CD8-positive, alpha-beta memory T cell (primary cell): Measurements from ENCODE around the gene PROB1. TPM values are rescaled to one million over a fixed set of nuclear protein-coding genes. Genes with fewer than 3 reads are reported as not detected.

ENCODE experiments used
- CTCF ChIA-PET: fragments of 350-600 bp; sonication (Branson Sonifier 250); formaldehyde crosslinking; loops from one replicate; lab custom pipeline; 2021; ENCODE audit warnings: antibody characterized with exemption; lab: Charles Lee
- POLR2A ChIA-PET: fragments of 350-600 bp; sonication (Branson Sonifier 250); formaldehyde crosslinking; loops from one replicate; lab custom pipeline; 2021; ENCODE audit warnings: antibody characterized with exemption; lab: Charles Lee
- DNase-seq, 5 donors: peaks; one replicate each; pipeline versions ENCODE4 v3.0.0 to v3.0.0-alpha.2; 2020 to 2022; ENCODE audit warnings: mixed read lengths in 1 of 5
- H3K27ac ChIP-seq: one replicate; pipeline ENCODE4 v1.7.0; 2013; ENCODE audit warnings: low read depth, mild to moderate bottlenecking, low read length, moderate library complexity
- H3K27me3 ChIP-seq: 2 replicates; pipeline ENCODE4 v1.7.0; 2013; ENCODE audit warnings: low read length, mild to moderate bottlenecking; ENCODE audit not compliant: insufficient read depth, poor library complexity, severe bottlenecking
- H3K36me3 ChIP-seq: 2 replicates; pipeline ENCODE4 v1.7.0; 2013; ENCODE audit warnings: mild to moderate bottlenecking, low read length, moderate library complexity; ENCODE audit not compliant: insufficient read depth
- H3K4me1 ChIP-seq: 2 replicates; pipeline ENCODE4 v1.7.0; 2013; ENCODE audit warnings: mild to moderate bottlenecking, low read length, moderate library complexity; ENCODE audit not compliant: insufficient read depth
- H3K4me3 ChIP-seq: 2 replicates; pipeline ENCODE4 v1.7.0; 2013; ENCODE audit warnings: mild to moderate bottlenecking, low read length
- H3K9me3 ChIP-seq: 2 replicates; pipeline ENCODE4 v1.7.0; 2013; ENCODE audit warnings: mild to moderate bottlenecking, low read length
- H3K27ac Mint-ChIP-seq, 8 donors: one replicate each; pipeline ENCODE4 v1.8.0; 2020 to 2021; ENCODE audit warnings: mixed read lengths in 8 of 8, mild to moderate bottlenecking in 6 of 8, inconsistent platforms in 3 of 8, moderate library complexity in 3 of 8
- H3K27me3 Mint-ChIP-seq, 2 donors: one replicate each; pipeline ENCODE4 v1.8.0; 2020 to 2021; ENCODE audit warnings: mixed read lengths in 2 of 2, mild to moderate bottlenecking in 1 of 2, moderate library complexity in 1 of 2
- H3K36me3 Mint-ChIP-seq, 3 donors: one replicate each; pipeline ENCODE4 v1.8.0; 2020 to 2021; ENCODE audit warnings: mixed read lengths in 3 of 3, inconsistent platforms in 1 of 3, mild to moderate bottlenecking in 1 of 3
- H3K4me1 Mint-ChIP-seq, 3 donors: one replicate each; pipeline ENCODE4 v1.8.0; 2020 to 2021; ENCODE audit warnings: mixed read lengths in 3 of 3, inconsistent platforms in 1 of 3, mild to moderate bottlenecking in 1 of 3
- H3K4me3 Mint-ChIP-seq, 7 donors: one replicate each; pipeline ENCODE4 v1.8.0; 2020 to 2021; ENCODE audit warnings: mixed read lengths in 7 of 7, mild to moderate bottlenecking in 6 of 7, moderate library complexity in 4 of 7, inconsistent platforms in 2 of 7
- H3K9me3 Mint-ChIP-seq, 5 donors: one replicate each; pipeline ENCODE4 v1.8.0; 2020 to 2022; ENCODE audit warnings: mixed read lengths in 5 of 5, mild to moderate bottlenecking in 3 of 5, moderate library complexity in 2 of 5, inconsistent platforms in 1 of 5
- polyA plus RNA-seq: library from polyadenylated mRNA; unstranded; fragments of 300-500 nt; fragmentation: Illumina TruSeq; gene quantifications from one replicate; pipeline ENCODE4 v1.2.3, GENCODE V29; 2021
- total RNA-seq, 2 experiments: library from RNA; stranded (reverse); gene quantifications; one replicate each; pipeline ENCODE4 v1.2.3, GENCODE V29; 2021

PROB1 gene
- total and polyA plus RNA-seq, 3 experiments from 2014 or later: 0.72 to 7.2 (median 6.7) TPM

DNA sequence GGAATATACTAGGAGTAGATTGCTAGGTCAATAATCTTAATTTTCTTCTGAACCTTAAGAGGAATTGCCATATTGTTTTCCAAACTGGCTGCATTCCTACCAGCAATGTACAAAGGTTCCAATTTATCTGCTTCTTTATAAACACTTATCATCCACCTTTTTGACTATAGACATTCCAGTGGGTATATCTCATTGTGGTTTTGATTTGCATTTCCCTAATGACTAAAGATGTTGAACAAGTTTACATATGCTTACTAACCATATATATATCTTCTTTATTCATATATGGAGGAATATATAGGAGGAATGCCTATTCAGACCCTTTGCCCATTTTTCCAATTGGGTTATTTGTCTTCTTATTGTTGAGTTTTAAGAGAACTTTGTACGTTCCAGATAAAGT lies 36.8 kb upstream of the PROB1 start:
- no peak overlapping the region for H3K27ac Mint-ChIP-seq
- Histone ChIP-seq H3K4me3 (no peak overlapping the region), H3K4me1 (peaks cover 6% of the 10 kb centered on the region), H3K27ac (no peak overlapping the region), H3K27me3 (no peaks in the 10 kb centered on the region), H3K9me3 (no peaks in the 10 kb centered on the region), H3K36me3 (no peaks in the 10 kb centered on the region)
- H3K4me1 Mint-ChIP-seq: peaks cover 4 to 7% (median 7%) of the 10 kb centered on the region in 3 donors
- H3K36me3 Mint-ChIP-seq: peaks cover 0 to 16% (median 4%) of the 10 kb centered on the region in 3 donors
- POLR2A ChIA-PET: no interaction called here
- CTCF ChIA-PET: interaction anchor here (1.1 to 1.4 kb wide), 2 partner anchors 9 to 44 kb away, joined by 3 read pairs; no protein-coding TSS in a partner anchor
- H3K9me3 Mint-ChIP-seq: no peaks in the 10 kb centered on the region
- H3K27me3 Mint-ChIP-seq: no peaks in the 10 kb centered on the region
- H3K4me3 Mint-ChIP-seq: no peak overlapping the region
- DNase-seq: no peak

DNA sequence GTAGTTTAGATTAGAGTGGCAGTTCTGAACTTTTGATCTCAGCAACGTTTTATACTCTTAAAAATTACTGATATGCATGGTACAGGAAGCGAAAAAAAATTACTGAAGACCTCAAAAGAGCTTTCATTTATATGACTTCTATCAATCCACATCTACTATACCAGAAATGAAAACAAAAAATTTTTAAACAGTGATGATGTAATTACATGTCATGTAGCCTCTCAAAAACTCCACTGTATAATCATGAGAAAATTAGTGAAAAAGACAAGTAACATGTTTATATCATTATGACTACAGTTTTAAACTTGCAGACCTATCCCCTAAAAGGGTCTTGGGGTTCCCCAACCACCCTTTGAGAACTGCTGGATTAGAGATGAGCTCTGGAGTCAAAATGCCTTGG lies 35.1 kb upstream of the PROB1 start:
- Mint-ChIP-seq H3K4me3 (no peak overlapping the region), H3K27ac (peak overlapping the region in 2 of 8 donors; percentile 38 to 54), H3K36me3 (peaks cover 0 to 23% (median 4%) of the 10 kb centered on the region in 3 donors), H3K27me3 (no peaks in the 10 kb centered on the region), H3K4me1 (peaks cover 4 to 7% (median 7%) of the 10 kb centered on the region in 3 donors), H3K9me3 (no peaks in the 10 kb centered on the region)
- Histone ChIP-seq H3K9me3 (no peaks in the 10 kb centered on the region), H3K27me3 (no peaks in the 10 kb centered on the region), H3K4me1 (peaks cover 6% of the 10 kb centered on the region), H3K27ac (no peak overlapping the region), H3K36me3 (no peaks in the 10 kb centered on the region), H3K4me3 (no peak overlapping the region)
- ChIA-PET POLR2A (interaction anchor here (0.5 to 0.7 kb wide), 3 partner anchors 11 to 1339 kb away, joined by 3 to 4 read pairs (median 3); no protein-coding TSS in a partner anchor), CTCF (interaction anchor here (0.7 to 1.4 kb wide), 3 partner anchors 9 to 83 kb away, joined by 3 to 4 read pairs (median 3); partner anchors contain the start of gene DNAJC18)
- DNase-seq: peak in 1 of 5 donors; percentile 51

DNA sequence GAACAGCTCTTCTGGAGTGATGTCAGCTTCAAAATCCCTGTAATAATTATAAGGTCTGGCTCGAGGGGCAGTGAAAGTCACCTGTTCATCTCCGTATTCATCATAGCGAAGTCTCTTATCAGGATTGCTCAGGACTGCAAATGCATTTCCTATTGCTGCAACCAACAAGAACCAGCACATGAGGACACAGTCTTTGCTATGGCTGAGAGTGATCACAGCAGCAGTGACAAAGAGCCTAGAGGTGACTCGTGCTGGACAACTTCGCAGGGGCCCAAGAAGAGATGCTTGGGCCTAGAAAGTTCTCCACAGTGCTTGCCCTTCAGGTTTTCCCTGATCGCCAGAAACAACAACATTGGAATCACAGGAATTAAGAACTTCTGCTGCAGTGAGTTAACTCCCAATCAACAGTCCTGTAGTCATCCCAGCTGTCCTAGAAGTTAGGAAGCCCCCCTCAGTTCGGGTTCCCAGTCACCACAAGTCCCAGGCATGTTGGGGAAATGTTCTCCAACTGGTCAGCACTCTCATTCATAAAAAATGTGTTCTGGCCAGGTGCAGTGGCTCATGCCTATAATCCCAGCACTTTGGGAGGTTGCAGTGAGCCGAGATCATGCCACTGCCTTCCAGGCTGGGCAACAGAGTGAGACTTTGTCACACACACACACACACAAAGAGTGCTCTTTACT lies 31.4 kb upstream of the PROB1 start:
- Mint-ChIP-seq H3K9me3 (no peaks in the 10 kb centered on the region), H3K4me1 (peaks cover 6 to 13% (median 10%) of the 10 kb centered on the region in 3 donors), H3K36me3 (peaks cover 5 to 30% (median 15%) of the 10 kb centered on the region in 3 donors), H3K4me3 (no peak overlapping the region), H3K27me3 (no peaks in the 10 kb centered on the region), H3K27ac (peak overlapping the region in 1 of 8 donors; percentile 95)
- ChIA-PET CTCF (interaction anchor here (16.6 kb wide), 1 partner anchor 91 kb away, joined by 414 read pairs; no protein-coding TSS in a partner anchor), POLR2A (no interaction called here)
- no peak overlapping the region for H3K27ac ChIP-seq
- no peak overlapping the region for H3K4me3 ChIP-seq
- no peaks in the 10 kb centered on the region for H3K36me3 ChIP-seq
- no peak for DNase-seq
- peaks cover 6% of the 10 kb centered on the region for H3K4me1 ChIP-seq
- H3K9me3 ChIP-seq: no peaks in the 10 kb centered on the region
- no peaks in the 10 kb centered on the region for H3K27me3 ChIP-seq

DNA sequence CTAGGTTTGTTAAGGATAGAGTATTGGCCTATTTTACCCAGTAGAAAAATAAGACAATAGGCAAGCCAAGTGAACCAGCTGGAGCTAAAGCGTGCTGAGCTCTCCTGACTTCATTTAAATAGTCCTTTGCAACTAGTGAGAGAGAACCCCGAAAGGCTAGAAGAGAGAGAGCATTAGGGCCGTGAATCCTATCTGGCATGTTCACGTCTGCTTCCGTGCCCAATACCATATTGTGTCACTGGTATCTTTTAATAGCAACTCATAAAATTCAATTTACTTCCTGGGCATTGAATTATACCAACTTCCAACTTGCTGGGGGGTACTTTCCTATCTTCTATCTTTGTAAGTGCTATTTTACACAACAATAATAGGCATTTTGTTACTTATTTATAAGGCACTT lies 30.6 kb upstream of the PROB1 start:
- ChIA-PET CTCF (interaction anchor here (1.0 to 16.6 kb wide), 2 partner anchors 11 to 91 kb away, joined by 3 to 414 read pairs; no protein-coding TSS in a partner anchor), POLR2A (no interaction called here)
- Histone ChIP-seq H3K27me3 (no peaks in the 10 kb centered on the region), H3K36me3 (no peaks in the 10 kb centered on the region), H3K27ac (no peak overlapping the region), H3K4me1 (peaks cover 6% of the 10 kb centered on the region), H3K9me3 (no peaks in the 10 kb centered on the region), H3K4me3 (no peak overlapping the region)
- H3K4me1 Mint-ChIP-seq: peaks cover 6 to 13% (median 10%) of the 10 kb centered on the region in 3 donors
- peaks cover 8 to 34% (median 15%) of the 10 kb centered on the region in 3 donors for H3K36me3 Mint-ChIP-seq
- H3K9me3 Mint-ChIP-seq: no peaks in the 10 kb centered on the region
- DNase-seq: no peak
- no peak overlapping the region for H3K4me3 Mint-ChIP-seq
- H3K27ac Mint-ChIP-seq: no peak overlapping the region
- no peaks in the 10 kb centered on the region for H3K27me3 Mint-ChIP-seq

DNA sequence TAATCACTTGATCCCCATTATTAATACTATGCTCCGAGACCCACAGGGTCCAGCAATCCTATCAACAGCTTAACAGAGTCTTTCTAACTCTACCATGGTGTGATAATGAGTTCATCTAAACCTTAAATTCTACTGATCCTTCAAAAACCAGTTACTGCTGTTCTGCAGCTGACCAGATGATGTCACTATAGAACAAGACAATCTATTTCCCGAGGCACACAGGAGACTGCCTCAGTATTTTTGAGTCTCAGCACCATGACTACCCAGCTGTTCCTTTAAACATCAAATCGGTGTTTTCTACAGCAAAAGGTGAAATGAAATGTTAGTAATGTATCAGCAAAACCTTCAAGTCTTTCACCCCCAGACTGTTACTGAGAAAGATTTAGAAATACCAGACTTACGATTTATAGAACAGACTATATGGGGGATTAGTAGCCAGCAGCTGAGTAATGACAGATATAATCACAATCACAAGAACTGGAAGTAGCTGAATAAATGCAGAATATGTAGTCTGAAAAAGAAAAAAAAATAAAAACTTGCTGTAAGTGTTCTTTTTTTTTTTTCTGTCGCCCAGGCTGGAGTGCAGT lies 27.5 kb upstream of the PROB1 start:
- no peak overlapping the region for H3K4me3 ChIP-seq
- no peaks in the 10 kb centered on the region for H3K27me3 ChIP-seq
- Mint-ChIP-seq H3K27me3 (peaks cover 0 to 2% of the 10 kb centered on the region in 2 donors), H3K9me3 (no peaks in the 10 kb centered on the region), H3K27ac (peak overlapping the region in 5 of 8 donors; percentile 44 to 82 (median 56)), H3K36me3 (peaks cover 8 to 48% (median 20%) of the 10 kb centered on the region in 3 donors), H3K4me3 (no peak overlapping the region), H3K4me1 (peaks cover 3 to 6% (median 4%) of the 10 kb centered on the region in 3 donors)
- ChIA-PET POLR2A (interaction anchor here (0.7 to 1.1 kb wide), 5 partner anchors 17 to 95 kb away, joined by 3 to 4 read pairs (median 3); partner anchors contain the start of gene DNAJC18), CTCF (interaction anchor here (0.6 to 16.6 kb wide), 40 partner anchors 9 to 268 kb away, joined by 3 to 414 read pairs (median 4); partner anchors contain the start of genes DNAJC18, SMIM33 and STING1)
- H3K27ac ChIP-seq: no peak overlapping the region
- no peaks in the 10 kb centered on the region for H3K36me3 ChIP-seq
- no peaks in the 10 kb centered on the region for H3K4me1 ChIP-seq
- peak; percentile 6 to 73 (median 66) for DNase-seq
- H3K9me3 ChIP-seq: no peaks in the 10 kb centered on the region

DNA sequence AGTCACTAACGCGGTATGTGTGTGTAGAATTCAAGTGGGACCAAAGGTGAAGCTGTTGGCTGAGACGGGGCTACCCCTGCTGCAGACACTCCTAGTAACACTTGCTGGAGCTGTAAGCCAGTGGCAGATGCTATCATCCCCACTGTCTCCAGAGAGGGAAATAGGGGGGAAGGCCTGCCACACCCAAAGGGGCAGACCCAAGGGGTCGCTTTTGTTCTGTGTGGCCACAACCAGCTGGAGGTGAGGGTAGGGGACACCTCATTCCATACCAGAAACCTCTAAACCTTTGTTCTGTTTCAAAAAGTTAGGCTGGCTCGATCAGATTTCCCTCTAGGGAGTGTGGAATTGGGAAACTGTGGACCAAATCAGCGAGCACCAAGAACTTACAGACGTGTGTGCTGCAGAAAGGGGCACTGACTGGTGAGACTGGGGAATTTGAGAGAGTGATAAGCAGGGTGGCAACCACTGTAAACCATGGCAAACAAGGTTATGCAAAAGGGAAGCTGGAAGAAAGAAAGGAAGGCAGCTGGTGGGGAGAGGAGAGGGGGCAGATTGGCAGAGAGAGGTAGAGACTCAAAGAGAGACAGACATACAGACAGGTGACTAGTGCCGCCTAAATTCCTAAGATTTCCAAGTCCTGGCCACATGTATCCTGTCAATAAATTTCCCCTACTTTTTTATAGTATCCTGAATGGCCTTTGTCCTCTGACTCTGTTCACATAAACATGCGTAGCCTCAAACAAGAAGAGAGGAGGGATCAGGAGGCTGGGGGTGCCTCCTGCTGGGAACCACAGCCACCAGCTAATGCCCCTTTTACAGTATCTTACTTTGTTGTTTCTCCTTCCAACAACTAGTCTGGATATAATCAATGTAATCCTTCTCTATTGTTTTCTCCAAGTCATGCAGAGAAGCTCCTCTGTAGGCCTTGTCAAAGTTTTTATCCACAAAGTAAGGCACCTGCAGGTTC lies 24.6 kb upstream of the PROB1 start:
- no peak overlapping the region for H3K27ac ChIP-seq
- H3K4me1 Mint-ChIP-seq: peaks cover 3 to 6% (median 4%) of the 10 kb centered on the region in 3 donors
- no peaks in the 10 kb centered on the region for H3K9me3 Mint-ChIP-seq
- ChIA-PET CTCF (interaction anchor here (0.7 to 16.6 kb wide), 10 partner anchors 9 to 270 kb away, joined by 3 to 414 read pairs (median 4); partner anchors contain the start of genes SPATA24, STING1 and UBE2D2), POLR2A (no interaction called here)
- H3K27me3 ChIP-seq: no peaks in the 10 kb centered on the region
- no peaks in the 10 kb centered on the region for H3K36me3 ChIP-seq
- peaks cover 8 to 36% (median 17%) of the 10 kb centered on the region in 3 donors for H3K36me3 Mint-ChIP-seq
- no peak overlapping the region for H3K4me3 Mint-ChIP-seq
- no peak for DNase-seq
- H3K4me3 ChIP-seq: no peak overlapping the region
- peaks cover 0 to 2% of the 10 kb centered on the region in 2 donors for H3K27me3 Mint-ChIP-seq
- peak overlapping the region in 1 of 8 donors; percentile 16 for H3K27ac Mint-ChIP-seq
- no peaks in the 10 kb centered on the region for H3K9me3 ChIP-seq
- peaks cover 6% of the 10 kb centered on the region for H3K4me1 ChIP-seq

DNA sequence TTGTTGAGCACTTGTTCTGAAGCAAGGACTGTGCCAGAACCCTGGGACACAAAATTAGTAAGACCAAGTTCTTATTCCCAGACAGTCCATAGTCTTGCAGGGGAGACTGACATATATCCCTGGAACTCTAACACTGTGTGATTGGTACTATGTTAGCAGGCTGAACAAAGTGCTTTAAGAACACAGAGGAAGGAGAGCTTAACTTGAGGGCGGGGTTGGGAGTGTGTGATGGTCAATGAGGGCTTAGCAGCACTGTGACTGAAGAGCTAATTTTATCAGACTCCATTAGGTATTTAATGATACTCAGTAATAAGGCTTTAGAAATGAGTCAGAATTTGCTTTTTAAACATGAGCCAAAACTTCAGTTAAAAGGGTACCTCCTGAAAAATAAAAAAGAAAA lies 23.9 kb upstream of the PROB1 start:
- Mint-ChIP-seq H3K4me1 (peaks cover 3 to 6% (median 4%) of the 10 kb centered on the region in 3 donors), H3K4me3 (no peak overlapping the region)
- POLR2A ChIA-PET: no interaction called here

More for the DNA sequence above, 23.9 kb upstream of the PROB1 start:
- Histone ChIP-seq H3K4me1 (peaks cover 11% of the 10 kb centered on the region), H3K9me3 (no peaks in the 10 kb centered on the region), H3K4me3 (no peak overlapping the region), H3K36me3 (no peaks in the 10 kb centered on the region), H3K27me3 (no peaks in the 10 kb centered on the region), H3K27ac (no peak overlapping the region)
- no peak for DNase-seq
- H3K9me3 Mint-ChIP-seq: no peaks in the 10 kb centered on the region
- H3K27ac Mint-ChIP-seq: no peak overlapping the region
- CTCF ChIA-PET: interaction anchor here (1.1 to 16.6 kb wide), 6 partner anchors 9 to 149 kb away, joined by 3 to 414 read pairs (median 4); partner anchors contain the start of gene UBE2D2
- peaks cover 0 to 2% of the 10 kb centered on the region in 2 donors for H3K27me3 Mint-ChIP-seq
- peaks cover 8 to 32% (median 17%) of the 10 kb centered on the region in 3 donors for H3K36me3 Mint-ChIP-seq
